ENCODE results near the gene PGK1.
"Not testable (repeated sequence)": the region's sequence is repeated elsewhere in the genome, so short reads cannot be mapped to it uniquely, and the experiment has no call there.

The PGK1 gene

DNA sequence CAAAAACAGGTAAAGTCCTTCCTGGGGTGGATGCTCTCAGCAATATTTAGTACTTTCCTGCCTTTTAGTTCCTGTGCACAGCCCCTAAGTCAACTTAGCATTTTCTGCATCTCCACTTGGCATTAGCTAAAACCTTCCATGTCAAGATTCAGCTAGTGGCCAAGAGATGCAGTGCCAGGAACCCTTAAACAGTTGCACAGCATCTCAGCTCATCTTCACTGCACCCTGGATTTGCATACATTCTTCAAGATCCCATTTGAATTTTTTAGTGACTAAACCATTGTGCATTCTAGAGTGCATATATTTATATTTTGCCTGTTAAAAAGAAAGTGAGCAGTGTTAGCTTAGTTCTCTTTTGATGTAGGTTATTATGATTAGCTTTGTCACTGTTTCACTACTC is 21.7 kb downstream of the PGK1 start:
- not testable (repeated sequence) for H3K9me3 Mint-ChIP-seq; H3K27me3 Mint-ChIP-seq (ENCODE audit: low read depth); DNase-seq (ENCODE audit: low spot score); H3K4me3 Mint-ChIP-seq; H3K4me1 Mint-ChIP-seq (ENCODE audit: low read depth)
- Mint-ChIP-seq H3K27ac (peak overlapping the region; percentile 12), H3K36me3 (ENCODE audit: low read depth) (peaks cover 71% of the 10 kb centered on the region)

DNA sequence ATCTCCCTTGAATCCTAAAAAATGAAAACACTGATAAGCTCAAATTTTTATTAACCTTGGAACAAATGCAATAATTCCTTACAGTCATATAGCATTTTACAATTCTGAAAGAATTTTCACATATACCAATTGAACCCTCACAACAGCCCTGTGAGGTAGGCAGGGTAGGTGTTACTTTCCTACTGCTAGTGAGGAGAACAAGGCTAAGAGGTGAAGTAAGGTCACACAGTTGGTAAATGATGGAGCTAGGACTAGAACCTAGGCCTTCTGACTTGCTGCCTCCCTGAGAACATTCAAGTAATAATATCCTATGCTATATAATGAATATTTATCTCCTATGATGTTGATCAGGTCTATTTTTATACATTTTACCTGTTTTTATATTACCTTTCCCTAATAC is 25.7 kb downstream of the PGK1 start:
- DNase-seq (ENCODE audit: low spot score) = no peak
- peaks cover 53% of the 10 kb centered on the region for H3K36me3 Mint-ChIP-seq (ENCODE audit: low read depth)
- H3K9me3 Mint-ChIP-seq = no peaks in the 10 kb centered on the region
- no peak overlapping the region for H3K27ac Mint-ChIP-seq
- no peaks in the 10 kb centered on the region for H3K27me3 Mint-ChIP-seq (ENCODE audit: low read depth)
- peaks cover 6% of the 10 kb centered on the region for H3K4me1 Mint-ChIP-seq (ENCODE audit: low read depth)
- H3K4me3 Mint-ChIP-seq = no peak overlapping the region

DNA sequence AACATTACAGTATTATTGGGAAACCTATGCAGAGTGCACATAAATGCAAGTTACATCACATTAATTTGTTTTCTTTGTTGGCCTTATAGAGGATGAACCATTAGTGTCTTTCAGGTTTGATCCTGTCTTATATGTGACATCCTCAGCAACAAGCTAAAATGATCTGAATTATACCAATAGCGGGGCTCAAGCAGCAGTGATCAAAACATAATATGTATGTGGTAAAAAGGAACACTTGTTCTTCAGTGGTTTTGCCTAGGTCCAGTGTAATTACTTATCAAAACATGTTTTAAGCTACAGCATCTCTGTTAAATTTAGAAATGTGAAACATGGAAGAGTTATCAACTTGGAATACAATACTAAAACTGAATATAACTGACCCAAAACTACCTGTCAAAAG is 26.3 kb downstream of the PGK1 start:
- Mint-ChIP-seq H3K36me3 (ENCODE audit: low read depth) (peaks cover 47% of the 10 kb centered on the region), H3K4me3 (no peak overlapping the region), H3K9me3 (no peaks in the 10 kb centered on the region), H3K4me1 (ENCODE audit: low read depth) (peaks cover 6% of the 10 kb centered on the region), H3K27ac (peak overlapping the region; percentile 57), H3K27me3 (ENCODE audit: low read depth) (no peaks in the 10 kb centered on the region)
- no peak for DNase-seq (ENCODE audit: low spot score)

DNA sequence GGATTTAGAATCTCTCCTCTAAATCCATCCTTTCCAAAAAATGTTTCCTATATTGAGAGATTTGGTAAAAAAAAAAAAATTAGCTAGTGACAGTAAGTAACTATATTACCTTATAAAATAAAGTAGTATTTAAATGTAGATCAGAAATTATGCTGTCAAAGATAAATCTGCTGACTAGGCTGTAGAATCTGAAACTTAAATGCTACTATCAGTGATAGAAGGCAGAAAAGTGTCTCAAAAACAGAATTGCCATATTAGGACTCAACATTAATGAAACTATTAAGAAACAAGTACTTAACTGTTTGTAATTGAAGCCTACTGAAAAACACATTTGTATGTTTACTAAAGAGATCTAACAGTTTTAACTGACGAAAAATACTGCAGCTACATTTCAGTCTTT is 27.1 kb downstream of the PGK1 start:
- Mint-ChIP-seq H3K4me3 (no peak overlapping the region), H3K27me3 (ENCODE audit: low read depth) (no peaks in the 10 kb centered on the region), H3K4me1 (ENCODE audit: low read depth) (peaks cover 6% of the 10 kb centered on the region), H3K36me3 (ENCODE audit: low read depth) (peaks cover 43% of the 10 kb centered on the region), H3K27ac (no peak overlapping the region), H3K9me3 (no peaks in the 10 kb centered on the region)
- no peak for DNase-seq (ENCODE audit: low spot score)

DNA sequence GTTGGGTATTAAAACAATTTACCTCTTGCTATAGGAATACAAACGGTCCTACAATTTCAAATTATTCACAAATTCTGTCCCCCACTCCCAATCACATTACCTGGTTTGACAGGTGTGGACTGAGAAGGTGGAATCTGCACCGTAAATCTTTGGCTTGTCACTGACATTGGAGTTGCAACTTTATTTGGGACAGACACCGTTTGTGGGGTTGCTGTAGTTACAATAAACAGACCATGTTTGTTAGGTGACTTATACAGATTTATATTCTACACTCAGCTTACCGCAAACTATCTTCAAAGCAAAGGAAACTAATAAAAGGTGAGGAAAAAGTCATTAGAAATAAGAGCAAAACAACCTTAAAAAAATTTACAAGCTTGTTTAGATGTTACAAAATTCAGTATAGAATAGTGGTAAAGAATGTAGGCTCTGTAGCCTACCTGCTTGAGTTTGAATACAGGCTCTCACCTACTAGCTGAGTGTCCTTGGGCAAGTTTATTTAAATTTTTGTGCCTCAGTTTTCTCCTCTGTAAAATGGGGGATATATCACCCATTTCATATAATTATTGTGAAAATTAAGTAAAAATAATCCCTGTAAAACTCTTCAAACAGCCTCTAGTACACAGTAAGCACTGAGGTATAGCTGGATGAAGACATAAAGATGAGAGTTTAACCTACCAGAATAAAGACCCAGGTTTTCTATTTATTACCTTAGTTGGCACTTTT is 29.4 kb downstream of the PGK1 start:
- H3K36me3 Mint-ChIP-seq (ENCODE audit: low read depth) = peaks cover 35% of the 10 kb centered on the region
- H3K27me3 Mint-ChIP-seq (ENCODE audit: low read depth) = no peaks in the 10 kb centered on the region
- no peaks in the 10 kb centered on the region for H3K9me3 Mint-ChIP-seq
- no peak overlapping the region for H3K27ac Mint-ChIP-seq
- no peak overlapping the region for H3K4me3 Mint-ChIP-seq
- peaks cover 8% of the 10 kb centered on the region for H3K4me1 Mint-ChIP-seq (ENCODE audit: low read depth)
- DNase-seq (ENCODE audit: low spot score) = no peak

DNA sequence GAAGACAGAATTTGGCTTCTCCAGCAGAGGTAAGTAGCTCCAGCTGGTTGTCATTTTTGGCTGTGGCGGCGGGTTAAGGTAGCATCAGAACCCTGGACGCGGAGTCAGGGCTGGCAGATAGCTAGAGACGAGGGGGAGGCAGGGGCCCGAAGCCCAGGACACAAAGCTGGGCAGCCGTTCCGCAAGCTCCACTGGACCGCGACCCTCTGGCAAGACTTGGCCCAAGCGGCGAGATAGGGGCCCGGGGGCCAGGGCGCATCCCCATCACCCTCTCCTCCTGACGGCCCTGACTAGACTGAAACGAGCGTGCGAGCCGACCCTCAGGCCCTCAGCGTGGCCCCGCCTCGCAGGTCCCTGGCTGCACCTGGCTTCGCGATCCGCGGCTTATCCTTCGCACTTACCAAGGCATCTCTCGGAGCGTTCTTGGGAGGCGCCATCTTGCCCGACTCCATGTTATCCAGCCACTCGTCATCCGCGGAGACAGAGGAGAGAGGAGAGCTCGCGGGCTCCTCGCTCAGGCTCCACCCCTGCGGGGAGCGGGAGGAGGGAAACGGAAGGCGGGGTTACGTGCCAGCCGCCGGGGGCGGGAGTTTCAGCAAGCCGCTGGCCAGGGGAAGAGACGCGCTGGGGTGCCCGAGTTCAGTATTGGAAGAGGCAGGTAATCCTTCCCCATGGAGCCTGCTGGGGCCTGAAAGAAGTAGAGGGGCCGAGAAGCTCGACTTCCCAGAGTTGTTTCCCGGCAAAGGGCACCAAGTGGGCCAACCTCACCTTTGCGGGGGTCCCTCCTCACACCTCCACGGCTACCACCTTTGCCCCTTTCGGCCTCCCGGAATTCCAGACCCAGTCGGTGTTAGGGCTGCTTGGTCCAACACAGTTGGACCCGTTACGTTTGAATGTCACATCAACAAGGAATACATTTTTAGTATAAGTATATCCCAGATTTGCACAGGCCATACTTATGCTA is 35.4 kb downstream of the PGK1 start, which contains the start of gene TAF9B:
TSS of gene TAF9B (minus strand) at position 491 of the 964 bp plus-strand sequence. CDS start at position 452, 39 bp downstream.
- Mint-ChIP-seq H3K9me3 (no peaks in the 10 kb centered on the region), H3K4me1 (ENCODE audit: low read depth) (peaks cover 5% of the 10 kb centered on the region), H3K36me3 (ENCODE audit: low read depth) (peaks cover 5% of the 10 kb centered on the region), H3K27me3 (ENCODE audit: low read depth) (no peaks in the 10 kb centered on the region), H3K4me3 (peak within 1 kb of the TSS; percentile 91), H3K27ac (peak within 1 kb of the TSS; percentile 92)
- peak; percentile 82 for DNase-seq (ENCODE audit: low spot score)

DNA sequence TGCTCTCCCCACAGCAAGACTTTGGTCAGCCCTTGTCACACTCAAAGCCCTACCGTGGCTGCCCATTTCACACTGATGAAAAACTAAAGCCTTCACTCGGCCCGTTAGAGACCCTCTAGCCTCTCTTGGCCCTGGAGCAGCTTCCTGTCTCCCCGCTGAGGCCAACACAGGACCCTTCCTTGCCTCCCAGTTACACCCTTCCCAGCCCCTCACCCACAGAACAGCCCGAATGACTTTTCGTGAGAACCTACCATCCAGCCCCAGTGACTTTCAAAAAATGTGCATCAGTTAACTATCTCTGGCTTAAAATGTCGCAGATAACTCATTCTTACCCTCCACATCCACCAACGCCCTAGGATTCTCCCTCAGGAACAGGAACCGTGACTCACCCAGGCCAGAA is 36.2 kb downstream of the PGK1 start:
- Mint-ChIP-seq H3K4me3 (peak overlapping the region; percentile 91), H3K27me3 (ENCODE audit: low read depth) (no peaks in the 10 kb centered on the region), H3K4me1 (ENCODE audit: low read depth) (peaks cover 5% of the 10 kb centered on the region), H3K36me3 (ENCODE audit: low read depth) (peaks cover 5% of the 10 kb centered on the region), H3K27ac (peak overlapping the region; percentile 51), H3K9me3 (no peaks in the 10 kb centered on the region)
- DNase-seq (ENCODE audit: low spot score) = no peak

DNA sequence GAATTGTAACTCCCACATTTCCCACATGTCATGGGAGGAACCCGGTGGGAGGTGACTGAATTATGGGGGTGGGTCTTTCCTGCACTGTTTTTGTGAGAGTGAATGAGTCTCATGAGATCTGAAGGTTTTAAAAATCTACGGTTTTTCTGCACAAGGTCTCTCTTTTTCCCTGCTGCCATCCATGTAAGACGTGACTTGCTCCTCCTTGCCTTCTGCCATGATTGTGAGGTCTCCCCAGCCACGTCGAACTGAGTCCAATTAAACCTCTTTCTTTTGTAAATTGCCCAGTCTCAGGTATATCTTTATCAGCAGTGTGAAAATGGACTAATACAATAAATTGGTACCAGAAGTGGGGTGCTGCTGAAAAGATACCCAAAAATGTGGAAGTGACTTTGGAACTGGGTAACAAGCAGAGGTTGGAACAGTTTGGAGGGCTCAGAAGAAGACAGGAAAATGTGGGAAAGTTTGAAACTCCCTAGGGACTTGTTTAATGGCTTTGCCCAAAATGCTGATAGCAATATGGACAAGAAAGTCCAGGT is 43.0 kb downstream of the PGK1 start:
- not testable (repeated sequence) for DNase-seq (ENCODE audit: low spot score); H3K4me1 Mint-ChIP-seq (ENCODE audit: low read depth); H3K36me3 Mint-ChIP-seq (ENCODE audit: low read depth); H3K27ac Mint-ChIP-seq; H3K27me3 Mint-ChIP-seq (ENCODE audit: low read depth); H3K4me3 Mint-ChIP-seq
- H3K9me3 Mint-ChIP-seq = peaks cover 34% of the 10 kb centered on the region

DNA sequence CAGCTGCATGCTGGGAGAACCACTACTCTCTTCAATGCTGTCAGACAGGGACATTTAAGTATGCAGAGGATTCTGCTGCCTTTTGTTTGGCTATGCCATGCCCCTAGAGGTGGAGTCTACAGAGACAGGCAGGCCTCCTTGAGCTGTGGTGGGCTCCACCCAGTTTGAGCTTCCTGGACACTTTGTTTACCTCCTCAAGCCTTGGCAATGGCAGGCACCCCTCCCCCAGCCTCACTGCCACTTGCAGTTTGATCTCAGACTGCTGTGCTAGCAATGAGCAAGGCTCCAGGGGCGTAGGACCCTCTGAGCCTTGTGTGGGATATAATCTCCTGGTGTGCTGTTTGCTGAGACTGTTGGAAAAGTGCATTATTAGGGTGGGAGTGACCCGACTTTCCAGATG is 53.3 kb downstream of the PGK1 start:
- DNase-seq (ENCODE audit: low spot score); H3K27ac Mint-ChIP-seq; H3K4me3 Mint-ChIP-seq; H3K36me3 Mint-ChIP-seq (ENCODE audit: low read depth); H3K27me3 Mint-ChIP-seq (ENCODE audit: low read depth); H3K4me1 Mint-ChIP-seq (ENCODE audit: low read depth); H3K9me3 Mint-ChIP-seq: not testable (repeated sequence)

DNA sequence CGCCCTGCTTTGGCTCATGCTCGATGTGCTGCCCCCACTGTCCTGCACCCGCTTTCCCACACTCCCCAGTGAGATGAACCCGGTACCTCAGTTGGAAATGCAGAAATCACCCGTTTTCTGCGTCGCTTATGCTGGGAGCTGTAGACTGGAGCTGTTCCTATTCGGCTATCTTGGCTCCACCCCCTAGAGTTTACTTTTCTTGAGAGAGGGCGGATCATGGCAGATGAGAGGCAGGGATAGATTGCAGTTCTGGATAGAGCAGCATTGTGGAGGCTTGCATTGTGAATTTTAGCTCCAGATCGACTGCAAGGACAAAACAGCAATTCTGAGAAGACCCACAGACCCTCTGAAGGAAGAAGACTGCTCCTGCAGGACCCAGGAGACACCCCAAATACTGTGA is 53.8 kb downstream of the PGK1 start:
- H3K4me3 Mint-ChIP-seq; H3K27ac Mint-ChIP-seq; DNase-seq (ENCODE audit: low spot score); H3K27me3 Mint-ChIP-seq (ENCODE audit: low read depth); H3K4me1 Mint-ChIP-seq (ENCODE audit: low read depth); H3K36me3 Mint-ChIP-seq (ENCODE audit: low read depth); H3K9me3 Mint-ChIP-seq: not testable (repeated sequence)

DNA sequence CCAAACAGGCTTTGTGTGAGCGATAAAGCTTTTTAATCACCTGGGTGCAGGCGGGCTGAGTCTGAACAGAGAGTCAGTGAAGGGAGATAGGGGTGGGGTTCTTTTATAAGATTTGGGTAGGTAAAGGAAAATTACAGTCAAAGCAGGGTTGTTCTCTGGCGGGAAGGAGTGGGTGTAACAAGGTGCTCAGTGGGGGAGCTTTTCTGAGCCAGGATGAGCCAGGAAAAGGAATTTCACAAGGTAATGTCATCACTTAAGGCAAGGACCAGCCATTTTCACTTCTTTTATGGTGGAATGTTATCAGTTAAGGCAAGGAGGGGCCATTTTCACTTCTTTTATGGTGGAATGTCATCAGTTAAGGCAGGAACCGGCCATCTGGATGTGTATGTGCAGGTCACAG is 56.7 kb downstream of the PGK1 start:
- H3K27ac Mint-ChIP-seq; H3K4me1 Mint-ChIP-seq (ENCODE audit: low read depth); H3K36me3 Mint-ChIP-seq (ENCODE audit: low read depth); DNase-seq (ENCODE audit: low spot score); H3K9me3 Mint-ChIP-seq; H3K27me3 Mint-ChIP-seq (ENCODE audit: low read depth); H3K4me3 Mint-ChIP-seq: not testable (repeated sequence)

DNA sequence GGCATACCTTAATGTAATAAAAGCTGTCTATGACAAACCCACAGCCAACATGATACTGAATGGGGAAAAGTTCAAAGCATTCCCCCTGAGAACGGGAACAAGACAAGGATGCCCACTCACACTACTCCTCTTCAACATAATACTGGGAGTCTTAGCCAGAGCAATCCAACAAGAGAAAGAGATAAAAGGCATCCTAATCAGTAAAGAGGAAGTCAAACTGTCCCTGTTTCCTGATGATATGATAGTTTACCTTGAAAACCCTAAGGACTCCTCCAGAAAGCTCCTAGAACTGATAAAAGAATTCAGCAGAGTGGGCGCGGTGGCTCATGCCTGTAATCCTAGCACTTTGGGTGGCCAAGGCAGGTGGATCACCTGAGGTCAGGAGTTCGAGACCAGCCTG is 59.1 kb downstream of the PGK1 start:
- DNase-seq (ENCODE audit: low spot score) = not testable (repeated sequence)

DNA sequence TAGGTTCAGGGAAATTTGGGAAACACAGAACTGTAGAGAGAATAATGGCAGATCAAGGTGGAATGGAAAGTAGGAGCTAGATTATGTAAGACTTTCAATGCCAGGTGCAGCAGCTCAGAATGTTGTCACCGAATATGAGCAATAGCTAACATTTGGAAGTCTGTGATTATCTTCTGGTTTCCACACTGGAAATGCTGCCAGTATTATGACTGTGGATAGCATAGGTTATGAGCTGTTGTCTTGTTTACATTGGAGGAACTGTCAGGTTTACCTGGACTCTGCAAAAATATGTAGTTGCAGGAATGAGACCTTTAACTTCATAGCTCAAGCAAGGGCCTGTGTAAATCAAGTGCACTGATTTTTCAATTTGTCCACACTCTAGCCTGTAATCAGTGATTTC is 61.4 kb downstream of the PGK1 start:
- H3K4me3 Mint-ChIP-seq = no peak overlapping the region
- no peak for DNase-seq (ENCODE audit: low spot score)
- H3K27me3 Mint-ChIP-seq (ENCODE audit: low read depth) = no peaks in the 10 kb centered on the region
- H3K27ac Mint-ChIP-seq = no peak overlapping the region
- no peaks in the 10 kb centered on the region for H3K36me3 Mint-ChIP-seq (ENCODE audit: low read depth)
- peaks cover 2% of the 10 kb centered on the region for H3K9me3 Mint-ChIP-seq
- H3K4me1 Mint-ChIP-seq (ENCODE audit: low read depth) = peaks cover 4% of the 10 kb centered on the region

More for the DNA sequence above, 59.1 kb downstream of the PGK1 start:
- H3K36me3 Mint-ChIP-seq (ENCODE audit: low read depth); H3K4me3 Mint-ChIP-seq; H3K4me1 Mint-ChIP-seq (ENCODE audit: low read depth); H3K9me3 Mint-ChIP-seq; H3K27me3 Mint-ChIP-seq (ENCODE audit: low read depth); H3K27ac Mint-ChIP-seq: not testable (repeated sequence)

DNA sequence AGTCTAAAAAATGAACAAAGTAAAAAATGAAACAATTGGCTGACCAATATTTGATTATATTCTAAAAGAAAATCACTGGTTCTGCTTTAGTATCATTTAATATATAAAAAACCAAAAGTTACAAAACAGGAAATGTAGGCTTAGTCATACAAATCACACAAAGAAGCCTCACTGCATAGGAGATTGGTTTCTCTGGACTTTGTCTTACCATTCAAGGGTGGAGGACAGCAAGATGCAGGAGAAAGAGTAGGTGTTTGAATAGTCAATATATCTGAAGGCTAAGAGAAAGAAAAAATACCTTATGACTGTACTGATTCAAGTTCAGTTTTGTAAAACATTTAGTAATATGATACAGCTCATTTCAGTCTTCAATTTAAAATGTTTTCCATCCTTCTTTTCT is 64.0 kb downstream of the PGK1 start:
- no peak overlapping the region for H3K27ac Mint-ChIP-seq
- no peak for DNase-seq (ENCODE audit: low spot score)
- H3K4me3 Mint-ChIP-seq = no peak overlapping the region
- H3K27me3 Mint-ChIP-seq (ENCODE audit: low read depth) = no peaks in the 10 kb centered on the region
- H3K9me3 Mint-ChIP-seq = no peaks in the 10 kb centered on the region
- no peaks in the 10 kb centered on the region for H3K36me3 Mint-ChIP-seq (ENCODE audit: low read depth)
- no peaks in the 10 kb centered on the region for H3K4me1 Mint-ChIP-seq (ENCODE audit: low read depth)
